ENCODE results near the gene TMEM126B. TPM values are rescaled to one million over a fixed set of nuclear protein-coding genes. Genes with fewer than 3 reads are reported as not detected.

TMEM126B gene
- total RNA-seq, 1 experiment from 2014 or later, result 30.5 TPM

DNA sequence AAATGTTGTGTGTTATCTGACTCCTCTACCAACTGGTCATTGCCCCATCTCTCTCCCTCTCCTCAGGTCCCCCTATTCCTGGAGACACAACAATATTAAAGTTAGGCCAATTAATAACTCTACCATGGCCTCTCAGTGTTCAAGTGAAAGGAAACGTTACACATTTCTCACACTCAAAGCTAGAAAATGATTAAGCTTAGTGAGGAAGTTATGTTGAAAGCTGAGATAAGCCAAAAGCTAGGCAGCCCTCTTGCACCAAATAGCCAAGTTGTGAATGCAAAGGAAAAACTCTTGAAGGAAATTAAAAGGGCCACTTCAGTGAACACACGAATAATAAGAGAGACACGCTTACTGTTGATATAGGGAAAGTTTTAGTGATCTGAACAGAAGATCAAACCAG, 8.1 kb upstream of the TMEM126B start:
- Mint-ChIP-seq H3K36me3 (ENCODE audit: insufficient read depth, unreplicated experiment) (no peaks in the 10 kb centered on the region), H3K27ac (ENCODE audit: unreplicated experiment) (no peak overlapping the region), H3K4me1 (ENCODE audit: low read depth, unreplicated experiment) (peaks cover 9% of the 10 kb centered on the region), H3K9me3 (ENCODE audit: low read depth, unreplicated experiment) (no peaks in the 10 kb centered on the region), H3K4me3 (ENCODE audit: low read depth, unreplicated experiment) (no peak overlapping the region), H3K27me3 (ENCODE audit: unreplicated experiment) (no peaks in the 10 kb centered on the region)
- intact Hi-C loops (cut with micrococcal nuclease; ENCODE audit: unreplicated experiment), result no loop called here
- no TSS peak for BruUV-seq (replicated peaks)
- DNase-seq, result no peak
- TF ChIP-seq, protein P1, sequence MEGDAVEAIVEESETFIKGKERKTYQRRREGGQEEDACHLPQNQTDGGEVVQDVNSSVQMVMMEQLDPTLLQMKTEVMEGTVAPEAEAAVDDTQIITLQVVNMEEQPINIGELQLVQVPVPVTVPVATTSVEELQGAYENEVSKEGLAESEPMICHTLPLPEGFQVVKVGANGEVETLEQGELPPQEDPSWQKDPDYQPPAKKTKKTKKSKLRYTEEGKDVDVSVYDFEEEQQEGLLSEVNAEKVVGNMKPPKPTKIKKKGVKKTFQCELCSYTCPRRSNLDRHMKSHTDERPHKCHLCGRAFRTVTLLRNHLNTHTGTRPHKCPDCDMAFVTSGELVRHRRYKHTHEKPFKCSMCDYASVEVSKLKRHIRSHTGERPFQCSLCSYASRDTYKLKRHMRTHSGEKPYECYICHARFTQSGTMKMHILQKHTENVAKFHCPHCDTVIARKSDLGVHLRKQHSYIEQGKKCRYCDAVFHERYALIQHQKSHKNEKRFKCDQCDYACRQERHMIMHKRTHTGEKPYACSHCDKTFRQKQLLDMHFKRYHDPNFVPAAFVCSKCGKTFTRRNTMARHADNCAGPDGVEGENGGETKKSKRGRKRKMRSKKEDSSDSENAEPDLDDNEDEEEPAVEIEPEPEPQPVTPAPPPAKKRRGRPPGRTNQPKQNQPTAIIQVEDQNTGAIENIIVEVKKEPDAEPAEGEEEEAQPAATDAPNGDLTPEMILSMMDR (IDR thresholded peaks at IDR 0.05; ENCODE audit: unreplicated experiment), result no peak
- CTCF ChIA-PET, result interaction anchor here (1.2 kb wide), 1 partner anchor 11 kb away, joined by 4 read pairs; no protein-coding TSS in a partner anchor

DNA sequence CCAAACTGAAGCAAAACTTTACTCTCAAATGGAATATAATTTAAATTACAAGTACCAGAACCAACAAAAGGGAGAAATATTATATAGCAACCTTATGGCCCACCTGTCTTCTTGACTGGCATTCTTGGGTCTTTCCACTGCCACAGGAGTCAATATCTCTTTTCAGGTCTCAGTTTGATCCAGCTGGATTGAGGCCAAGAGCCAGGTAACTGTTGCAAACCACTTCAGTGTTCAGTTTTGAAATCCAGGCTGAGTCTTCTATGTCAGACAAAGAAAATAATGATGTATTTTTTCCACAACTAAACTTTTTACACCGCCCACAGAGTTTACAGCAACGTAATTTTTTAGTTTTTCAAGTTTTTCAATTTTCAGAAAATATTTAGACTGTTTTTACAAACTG, 1.9 kb upstream of the TMEM126B start:
- H3K27ac Mint-ChIP-seq (ENCODE audit: unreplicated experiment), result no peak overlapping the region
- H3K9me3 Mint-ChIP-seq (ENCODE audit: low read depth, unreplicated experiment), result no peaks in the 10 kb centered on the region
- no peaks in the 10 kb centered on the region for H3K27me3 Mint-ChIP-seq (ENCODE audit: unreplicated experiment)
- H3K4me1 Mint-ChIP-seq (ENCODE audit: low read depth, unreplicated experiment), result peaks cover 16% of the 10 kb centered on the region
- peaks cover 27% of the 10 kb centered on the region for H3K36me3 Mint-ChIP-seq (ENCODE audit: insufficient read depth, unreplicated experiment)
- DNase-seq, result no peak
- BruUV-seq (replicated peaks), result no TSS peak
- intact Hi-C loops (cut with micrococcal nuclease; ENCODE audit: unreplicated experiment), result no loop called here
- no peak overlapping the region for H3K4me3 Mint-ChIP-seq (ENCODE audit: low read depth, unreplicated experiment)
- TF ChIP-seq, protein P1 (IDR thresholded peaks at IDR 0.05; ENCODE audit: unreplicated experiment), result no peak
- CTCF ChIA-PET, result no interaction called here

DNA sequence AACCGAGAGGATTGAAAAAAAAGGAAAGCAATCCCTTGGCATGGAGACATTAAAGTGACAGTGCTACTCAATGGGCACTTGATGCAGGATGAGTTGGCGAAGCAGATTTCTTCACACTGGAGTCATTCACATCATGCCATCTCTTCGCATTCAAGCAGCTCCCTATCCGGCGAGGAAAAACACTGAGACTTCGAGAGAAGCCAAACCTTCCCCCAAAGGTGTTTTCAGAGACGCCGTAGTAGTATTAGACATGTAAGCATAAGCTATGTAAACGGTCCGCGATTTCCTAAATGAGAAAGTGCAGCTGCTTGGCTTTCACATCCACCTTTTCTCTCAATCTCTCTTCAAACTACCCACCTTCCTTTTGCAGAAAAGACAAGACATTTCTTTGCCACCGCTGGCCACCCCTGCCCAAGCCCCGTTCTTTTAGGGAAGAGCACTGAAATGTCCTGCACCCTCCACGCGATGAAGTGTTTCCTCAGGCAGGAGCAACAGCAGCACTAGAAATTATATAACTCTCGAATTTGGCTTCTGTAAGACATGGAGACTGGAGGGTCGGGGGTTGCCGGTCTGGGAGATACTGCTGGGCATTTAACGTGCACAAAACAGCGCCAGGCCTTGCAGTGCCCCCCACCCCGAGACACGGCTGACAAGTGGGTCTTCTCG, 928 bp upstream of the TMEM126B start, which contains the start of gene DLG2:
Gene DLG2 (minus strand): TSS at position 13 of the 666 bp plus-strand sequence.
- Mint-ChIP-seq H3K36me3 (ENCODE audit: insufficient read depth, unreplicated experiment) (peaks cover 27% of the 10 kb centered on the region), H3K4me1 (ENCODE audit: low read depth, unreplicated experiment) (peaks cover 16% of the 10 kb centered on the region), H3K27me3 (ENCODE audit: unreplicated experiment) (no peaks in the 10 kb centered on the region), H3K9me3 (ENCODE audit: low read depth, unreplicated experiment) (no peaks in the 10 kb centered on the region), H3K4me3 (ENCODE audit: low read depth, unreplicated experiment) (peak within 1 kb of the TSS; percentile 96), H3K27ac (ENCODE audit: unreplicated experiment) (peak within 1 kb of the TSS; percentile 43)
- DNase-seq, result no peak
- intact Hi-C loops (cut with micrococcal nuclease; ENCODE audit: unreplicated experiment), result no loop called here
- TSS peak; percentile 37 for BruUV-seq (replicated peaks)
- TF ChIP-seq, protein P1 (IDR thresholded peaks at IDR 0.05; ENCODE audit: unreplicated experiment), result no peak
- CTCF ChIA-PET, result interaction anchor here (0.8 kb wide), 1 partner anchor 14 kb away, joined by 3 read pairs; no protein-coding TSS in a partner anchor

DNA sequence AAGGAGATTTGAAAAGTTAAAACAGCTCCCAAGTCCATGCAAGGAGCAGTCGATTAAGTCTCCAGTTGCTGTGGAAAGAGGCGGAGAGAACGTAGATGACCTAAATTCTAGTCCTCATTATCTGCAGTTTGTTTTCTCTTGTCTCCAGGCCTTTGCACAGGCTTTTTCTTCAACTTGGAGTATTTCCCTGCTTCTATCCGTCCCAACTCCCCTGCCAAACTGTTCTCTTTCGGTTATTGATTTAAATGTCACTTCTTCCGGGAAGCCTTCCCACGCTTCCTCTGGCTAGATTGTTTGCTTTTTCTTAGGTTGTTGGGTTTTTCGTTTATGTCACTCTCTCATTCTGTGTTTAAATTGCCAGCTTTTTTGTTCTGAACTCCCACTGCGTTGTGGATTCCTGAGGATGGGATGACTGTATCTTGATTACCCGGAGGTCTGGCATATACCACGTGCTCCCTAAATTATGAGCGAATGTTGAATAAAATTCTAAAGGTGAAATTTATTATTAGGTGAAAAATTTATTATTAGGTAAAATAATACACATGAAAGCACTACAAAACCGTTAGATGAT, 463 bp downstream of the TMEM126B start:
- TSS peak; percentile 70 for BruUV-seq (replicated peaks)
- H3K27ac Mint-ChIP-seq (ENCODE audit: unreplicated experiment), result peak overlapping the region; percentile 94
- peak overlapping the region; percentile 96 for H3K4me3 Mint-ChIP-seq (ENCODE audit: low read depth, unreplicated experiment)
- H3K9me3 Mint-ChIP-seq (ENCODE audit: low read depth, unreplicated experiment), result no peaks in the 10 kb centered on the region
- no peak for DNase-seq
- peaks cover 27% of the 10 kb centered on the region for H3K36me3 Mint-ChIP-seq (ENCODE audit: insufficient read depth, unreplicated experiment)
- intact Hi-C loops (cut with micrococcal nuclease; ENCODE audit: unreplicated experiment), result no loop called here
- CTCF ChIA-PET, result interaction anchor here (0.7 kb wide), 1 partner anchor 8 kb away, joined by 3 read pairs; no protein-coding TSS in a partner anchor
- H3K27me3 Mint-ChIP-seq (ENCODE audit: unreplicated experiment), result no peaks in the 10 kb centered on the region
- peaks cover 16% of the 10 kb centered on the region for H3K4me1 Mint-ChIP-seq (ENCODE audit: low read depth, unreplicated experiment)
- TF ChIP-seq, protein P1 (IDR thresholded peaks at IDR 0.05; ENCODE audit: unreplicated experiment), result no peak
